NCI-H345 (cell line): ENCODE measurements around the gene MORN4.

Source experiments
- DNase-seq: peaks from one replicate; lab custom pipeline; 2025; lab: John Stamatoyannopoulos, UW

Gene MORN4

DNA sequence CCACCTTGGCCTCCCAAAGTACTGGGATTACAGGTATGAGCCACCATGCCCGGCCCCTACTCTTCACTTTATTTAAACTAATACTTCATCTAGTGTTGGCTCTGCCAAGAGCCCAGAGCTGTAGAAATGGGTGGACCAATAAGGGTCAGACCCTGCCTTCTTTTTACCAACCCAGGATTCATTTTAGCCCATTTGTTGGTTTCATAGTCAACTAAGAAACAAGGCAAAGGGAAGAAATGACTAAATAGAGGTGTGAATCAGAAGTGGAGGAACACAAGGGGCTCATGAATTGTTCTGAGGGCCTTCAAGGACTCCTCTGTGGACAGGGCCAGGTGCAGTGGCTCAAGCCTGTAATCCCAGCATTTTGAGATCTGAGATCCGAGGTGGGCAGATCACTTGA, 59.6 kb downstream of the MORN4 start:
- DNase-seq: no peak

DNA sequence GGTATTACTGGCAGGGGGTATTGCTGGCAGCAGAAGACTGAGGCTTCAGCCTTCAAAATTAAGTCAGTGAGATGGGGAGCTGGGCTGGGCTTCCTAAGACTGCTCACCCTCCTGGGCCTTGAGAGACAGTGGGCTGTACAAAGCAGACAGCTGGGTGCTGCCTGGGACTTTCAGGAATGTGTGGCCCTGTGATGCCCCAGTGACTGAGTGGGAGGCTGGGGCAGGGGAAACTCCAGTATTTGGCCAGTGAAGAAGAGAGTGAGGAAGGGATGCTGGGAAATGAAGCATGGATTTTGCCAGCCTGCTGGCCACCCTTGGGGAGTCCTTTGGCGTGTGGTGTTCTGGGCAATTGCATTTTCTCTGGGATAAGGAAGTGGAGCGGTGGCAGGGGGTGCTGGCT, 60.3 kb downstream of the MORN4 start:
- no peak for DNase-seq

DNA sequence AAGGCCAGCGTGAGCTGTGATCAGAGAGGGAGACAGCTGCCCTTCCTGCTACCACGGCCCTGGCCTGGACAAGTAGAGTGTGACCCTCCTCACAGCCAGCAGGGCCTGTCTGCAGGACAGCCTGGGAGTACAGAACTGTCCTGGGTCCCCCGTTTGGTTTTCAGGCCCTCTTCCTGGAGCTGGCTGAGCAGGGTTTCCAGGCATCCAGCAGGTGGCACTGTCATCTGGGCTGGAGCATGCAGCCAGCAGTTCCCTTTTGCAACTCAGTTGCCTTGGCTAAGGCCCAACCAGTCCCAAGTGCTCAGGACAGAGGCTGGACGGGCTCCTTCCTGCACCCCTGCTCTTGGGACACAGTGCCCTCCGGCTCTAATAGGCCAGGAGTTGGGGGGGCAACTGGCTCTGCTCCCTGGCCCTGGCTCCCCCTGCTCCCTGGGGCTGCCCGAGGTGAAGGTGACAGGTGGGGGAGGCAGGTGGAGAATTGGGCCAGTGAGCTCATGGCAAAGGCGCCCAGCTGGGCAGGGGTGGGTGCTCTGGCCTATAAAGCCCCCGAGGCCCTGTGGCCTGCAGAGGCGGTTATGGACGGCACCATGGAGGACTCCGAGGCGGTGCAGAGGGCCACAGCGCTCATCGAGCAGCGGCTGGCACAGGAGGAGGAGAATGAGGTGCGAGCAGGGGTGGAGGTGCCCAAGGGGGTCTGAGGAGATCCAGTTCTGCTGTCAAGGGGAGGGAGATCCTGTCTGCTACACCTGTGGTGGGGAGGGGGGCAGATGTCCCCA, 60.9 kb downstream of the MORN4 start, which contains the start of gene ANKRD2:
TSS of gene ANKRD2 (plus strand) at position 566 of the 776 bp plus-strand sequence. CDS start at position 576, 10 bp downstream.
- peak; percentile 27 for DNase-seq

DNA sequence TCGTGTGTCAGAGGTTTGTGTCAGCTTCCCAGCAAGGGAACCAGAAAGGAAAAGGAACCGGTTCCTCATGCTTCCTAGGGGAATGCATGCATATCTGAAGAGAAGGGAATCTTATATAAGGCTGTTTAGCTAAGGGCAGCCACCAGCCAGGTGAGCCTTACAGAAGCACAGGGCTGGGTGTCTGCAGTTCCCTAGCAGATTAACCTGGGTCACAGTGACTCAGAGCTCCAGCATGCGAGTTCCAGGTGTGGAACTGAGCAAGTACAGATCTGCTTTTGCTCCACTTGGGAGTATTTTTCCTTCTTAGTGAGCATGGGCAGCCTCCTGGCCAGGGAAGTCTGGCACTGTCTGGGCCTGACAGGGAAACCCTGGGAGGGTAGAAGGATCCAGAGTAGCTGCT, 61.7 kb downstream of the MORN4 start:
- DNase-seq: no peak

DNA sequence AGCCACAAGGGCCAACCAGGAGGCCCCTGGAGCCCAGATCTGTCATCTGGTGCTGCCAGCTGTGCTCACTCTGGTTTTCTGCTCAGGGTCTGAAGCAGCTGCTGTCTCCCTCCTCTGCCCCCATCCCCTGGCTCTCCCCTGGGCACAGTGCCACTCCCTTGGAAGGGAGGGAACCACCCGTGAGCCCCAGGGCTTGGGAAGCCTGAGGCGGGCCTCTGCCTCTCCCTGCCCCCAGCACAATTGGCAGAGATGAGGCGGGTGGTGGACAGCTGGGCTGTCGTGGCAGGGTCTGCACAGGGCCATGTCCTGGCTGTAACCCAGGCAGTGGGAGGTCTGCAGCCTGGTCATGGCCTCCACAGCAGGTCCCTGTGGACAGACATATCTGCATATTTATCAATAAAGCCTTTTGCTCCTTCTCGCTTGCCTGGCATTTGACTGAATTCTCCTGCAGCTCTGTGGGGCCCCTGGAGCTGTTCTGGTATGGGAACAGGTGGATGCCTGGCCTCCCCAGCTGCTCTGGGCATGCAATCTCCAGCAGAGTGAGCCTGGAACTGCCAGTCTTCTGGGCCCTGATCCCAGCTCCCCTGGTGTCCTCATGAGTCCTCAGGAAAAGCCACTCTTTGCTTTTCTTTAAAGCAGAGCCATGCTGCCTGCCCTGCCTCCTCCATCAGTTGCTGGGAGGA, 62.4 kb downstream of the MORN4 start:
- no peak for DNase-seq

DNA sequence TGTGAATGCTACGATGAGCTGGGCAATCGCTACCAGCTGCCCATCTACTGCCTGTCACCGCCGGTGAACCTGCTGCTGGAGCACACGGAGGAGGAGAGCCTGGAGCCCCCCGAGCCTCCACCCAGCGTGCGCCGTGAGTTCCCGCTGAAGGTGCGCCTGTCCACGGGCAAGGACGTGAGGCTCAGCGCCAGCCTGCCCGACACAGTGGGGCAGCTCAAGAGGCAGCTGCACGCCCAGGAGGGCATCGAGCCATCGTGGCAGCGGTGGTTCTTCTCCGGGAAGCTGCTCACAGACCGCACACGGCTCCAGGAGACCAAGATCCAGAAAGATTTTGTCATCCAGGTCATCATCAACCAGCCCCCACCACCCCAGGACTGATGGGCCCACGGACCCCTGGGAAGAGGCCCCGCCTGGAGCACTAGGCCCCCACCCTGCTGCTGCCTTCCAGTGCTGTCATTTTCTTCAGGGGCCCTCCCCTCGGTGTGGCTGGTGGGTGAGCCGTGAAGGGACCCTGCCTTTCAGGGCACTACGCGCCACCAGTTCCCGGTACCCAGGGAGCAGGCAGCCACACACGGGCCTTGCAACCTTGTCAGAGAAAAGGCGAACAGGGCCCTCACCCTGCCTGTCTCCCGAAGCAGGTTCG, 63.0 kb downstream of the MORN4 start:
- DNase-seq: no peak

DNA sequence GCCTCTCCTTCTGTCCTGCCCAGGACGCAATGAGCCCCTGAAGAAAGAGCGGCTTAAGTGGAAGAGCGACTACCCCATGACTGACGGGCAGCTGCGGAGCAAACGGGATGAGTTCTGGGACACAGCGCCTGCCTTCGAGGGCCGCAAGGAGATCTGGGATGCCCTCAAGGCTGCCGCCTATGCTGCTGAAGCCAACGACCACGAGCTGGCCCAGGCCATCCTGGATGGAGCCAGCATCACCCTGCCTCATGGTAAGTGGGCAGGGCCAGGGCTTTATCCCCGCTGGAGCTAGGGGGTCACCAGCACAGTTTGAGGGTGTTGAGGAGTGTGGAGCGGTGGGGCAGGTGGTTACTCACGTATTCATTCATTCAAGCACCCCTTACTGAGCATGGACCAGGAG, 65.4 kb downstream of the MORN4 start:
- DNase-seq: no peak

DNA sequence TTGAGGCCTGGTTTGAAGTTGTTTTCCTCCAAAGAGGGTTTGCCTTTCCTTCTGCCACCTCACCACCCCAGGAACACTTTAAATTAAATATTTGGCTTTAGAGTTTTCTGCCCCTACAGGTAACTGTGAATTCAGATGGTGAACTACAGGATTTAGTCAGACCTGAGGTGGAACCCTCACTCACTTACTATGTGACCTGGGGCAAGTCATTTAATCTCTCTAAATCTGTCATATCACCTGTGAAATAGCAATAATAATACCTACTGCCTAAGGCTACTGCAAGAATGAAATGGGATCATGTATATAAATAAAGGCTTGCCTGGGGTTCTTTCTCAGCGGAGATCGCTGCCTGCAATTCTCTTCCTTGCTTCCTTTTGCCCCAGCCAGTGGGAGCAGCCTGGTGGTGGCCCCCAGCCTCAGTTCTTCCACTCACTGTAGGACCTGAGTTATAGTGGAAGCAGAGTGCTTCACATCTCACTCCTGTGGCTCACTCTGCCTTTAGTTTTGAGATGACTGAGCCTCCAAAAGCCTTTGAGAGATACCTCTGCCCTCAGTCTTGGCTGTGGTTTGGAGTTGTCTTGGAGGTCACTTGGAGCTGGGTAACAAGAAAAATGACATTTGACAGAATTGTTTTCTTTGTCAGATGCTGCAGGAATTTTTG, 66.8 kb downstream of the MORN4 start:
- DNase-seq: no peak

DNA sequence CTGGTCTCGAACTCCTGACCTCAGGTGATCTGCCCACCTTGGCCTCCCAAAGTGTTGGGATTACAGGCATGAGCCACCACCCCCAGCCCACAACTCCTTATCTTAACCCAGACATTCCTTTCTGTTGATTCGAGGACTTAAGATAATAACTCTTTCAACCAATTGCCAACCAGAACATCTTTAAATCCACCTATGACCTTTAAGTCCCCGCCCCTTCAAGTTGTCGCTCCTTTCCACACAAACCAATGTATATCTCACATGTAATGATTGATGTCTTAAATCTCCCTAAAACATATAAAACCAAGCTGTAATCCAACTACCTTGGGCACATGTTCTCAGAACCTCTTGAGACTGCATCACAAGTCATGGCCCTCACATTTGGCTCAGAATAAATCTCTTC, 68.5 kb downstream of the MORN4 start:
- DNase-seq: no peak
